Loucy (cell line): ENCODE data around the gene TMEM81.

Source experiments
- EZH2phosphoT487 ChIP-seq: fragments of 200-600 bp; IDR thresholded peaks from 2 replicates; pipeline ENCODE4 v1.6.1; 2018; ENCODE audit warnings: antibody characterized with exemption, mild to moderate bottlenecking, moderate library complexity, borderline replicate concordance
- TF ChIP-seq, protein P1 (sequence below): fragments of 200-600 bp; sonication (generic); conservative IDR thresholded peaks from 2 replicates; pipeline ENCODE4 v1.5.1; 2014; ENCODE audit warnings: mild to moderate bottlenecking, antibody characterized with exemption, low read length

- TF ChIP-seq, protein P1, sequence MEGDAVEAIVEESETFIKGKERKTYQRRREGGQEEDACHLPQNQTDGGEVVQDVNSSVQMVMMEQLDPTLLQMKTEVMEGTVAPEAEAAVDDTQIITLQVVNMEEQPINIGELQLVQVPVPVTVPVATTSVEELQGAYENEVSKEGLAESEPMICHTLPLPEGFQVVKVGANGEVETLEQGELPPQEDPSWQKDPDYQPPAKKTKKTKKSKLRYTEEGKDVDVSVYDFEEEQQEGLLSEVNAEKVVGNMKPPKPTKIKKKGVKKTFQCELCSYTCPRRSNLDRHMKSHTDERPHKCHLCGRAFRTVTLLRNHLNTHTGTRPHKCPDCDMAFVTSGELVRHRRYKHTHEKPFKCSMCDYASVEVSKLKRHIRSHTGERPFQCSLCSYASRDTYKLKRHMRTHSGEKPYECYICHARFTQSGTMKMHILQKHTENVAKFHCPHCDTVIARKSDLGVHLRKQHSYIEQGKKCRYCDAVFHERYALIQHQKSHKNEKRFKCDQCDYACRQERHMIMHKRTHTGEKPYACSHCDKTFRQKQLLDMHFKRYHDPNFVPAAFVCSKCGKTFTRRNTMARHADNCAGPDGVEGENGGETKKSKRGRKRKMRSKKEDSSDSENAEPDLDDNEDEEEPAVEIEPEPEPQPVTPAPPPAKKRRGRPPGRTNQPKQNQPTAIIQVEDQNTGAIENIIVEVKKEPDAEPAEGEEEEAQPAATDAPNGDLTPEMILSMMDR = no peak
- no peak for TF ChIP-seq EZH2phosphoT487
Measured at GRCh38 chr1:205077934-205078311, 6.3 kb downstream of the TMEM81 start.
